ENCODE data around the gene DNAL1. TPM values are rescaled to one million over a fixed set of nuclear protein-coding genes. Genes with fewer than 3 reads are reported as not detected.

DNAL1 gene
- total RNA-seq, 1 experiment from 2014 or later, result 15.2 TPM

GRCh38 chr14:73743431-73743931 is 98.7 kb downstream of the DNAL1 start:
- H3K4me1 Mint-ChIP-seq (ENCODE audit: low read depth, unreplicated experiment), result peaks cover 62% of the 10 kb centered on the region
- intact Hi-C loops (cut with micrococcal nuclease; ENCODE audit: unreplicated experiment), result loop anchor here (5.0 kb wide), 1 partner anchor 84 kb away; no protein-coding TSS in a partner anchor
- no TSS peak for BruUV-seq (replicated peaks)

DNA sequence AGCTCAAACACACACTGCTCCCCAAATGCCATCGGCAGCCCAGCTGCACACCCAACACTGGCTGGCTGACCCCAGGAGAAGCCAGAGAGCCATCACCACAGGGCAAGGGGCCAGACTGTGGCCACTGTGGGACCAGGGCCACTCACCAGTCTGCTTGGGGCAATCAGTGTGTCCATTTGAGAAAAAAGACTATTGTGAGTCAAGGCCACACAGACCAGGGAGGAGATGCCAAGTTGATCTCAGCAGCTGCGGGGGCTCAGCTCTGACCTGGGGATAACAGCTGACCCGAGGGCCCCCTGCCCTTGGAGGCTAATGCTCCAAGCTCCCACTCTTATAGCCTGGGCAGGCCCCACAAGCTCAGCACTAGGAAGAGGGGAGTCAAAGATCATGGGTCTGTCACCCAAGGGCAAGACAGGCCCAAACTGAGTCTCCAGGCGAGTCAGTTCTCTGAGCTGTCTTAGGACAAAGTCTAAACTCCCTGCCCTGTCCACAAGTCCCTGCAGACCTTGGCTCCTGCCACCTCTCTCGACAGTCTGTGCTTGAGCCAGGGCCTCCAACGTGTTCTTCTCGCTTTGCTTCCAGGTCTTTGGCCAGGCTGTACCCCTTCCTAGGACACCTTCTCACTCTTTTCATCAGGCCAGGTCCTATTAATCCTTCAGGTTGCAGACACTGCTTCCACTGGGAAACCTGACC is 99.5 kb downstream of the DNAL1 start:
- H3K27ac Mint-ChIP-seq (ENCODE audit: unreplicated experiment), result peak overlapping the region; percentile 94
- intact Hi-C loops (cut with micrococcal nuclease; ENCODE audit: unreplicated experiment), result loop anchor here (5.0 kb wide), 1 partner anchor 83 kb away; no protein-coding TSS in a partner anchor
- no peak for DNase-seq
- no TSS peak for BruUV-seq (replicated peaks)
- peak overlapping the region; percentile 45 for H3K4me3 Mint-ChIP-seq (ENCODE audit: low read depth, unreplicated experiment)
- CTCF ChIA-PET, result interaction anchor here (0.6 to 1.9 kb wide), 6 partner anchors 11 to 110 kb away, joined by 3 to 11 read pairs (median 4); a partner anchor contains a TSS
- H3K9me3 Mint-ChIP-seq (ENCODE audit: low read depth, unreplicated experiment), result no peaks in the 10 kb centered on the region
- no peaks in the 10 kb centered on the region for H3K27me3 Mint-ChIP-seq (ENCODE audit: unreplicated experiment)
- TF ChIP-seq, protein P1, sequence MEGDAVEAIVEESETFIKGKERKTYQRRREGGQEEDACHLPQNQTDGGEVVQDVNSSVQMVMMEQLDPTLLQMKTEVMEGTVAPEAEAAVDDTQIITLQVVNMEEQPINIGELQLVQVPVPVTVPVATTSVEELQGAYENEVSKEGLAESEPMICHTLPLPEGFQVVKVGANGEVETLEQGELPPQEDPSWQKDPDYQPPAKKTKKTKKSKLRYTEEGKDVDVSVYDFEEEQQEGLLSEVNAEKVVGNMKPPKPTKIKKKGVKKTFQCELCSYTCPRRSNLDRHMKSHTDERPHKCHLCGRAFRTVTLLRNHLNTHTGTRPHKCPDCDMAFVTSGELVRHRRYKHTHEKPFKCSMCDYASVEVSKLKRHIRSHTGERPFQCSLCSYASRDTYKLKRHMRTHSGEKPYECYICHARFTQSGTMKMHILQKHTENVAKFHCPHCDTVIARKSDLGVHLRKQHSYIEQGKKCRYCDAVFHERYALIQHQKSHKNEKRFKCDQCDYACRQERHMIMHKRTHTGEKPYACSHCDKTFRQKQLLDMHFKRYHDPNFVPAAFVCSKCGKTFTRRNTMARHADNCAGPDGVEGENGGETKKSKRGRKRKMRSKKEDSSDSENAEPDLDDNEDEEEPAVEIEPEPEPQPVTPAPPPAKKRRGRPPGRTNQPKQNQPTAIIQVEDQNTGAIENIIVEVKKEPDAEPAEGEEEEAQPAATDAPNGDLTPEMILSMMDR (IDR thresholded peaks at IDR 0.05; ENCODE audit: unreplicated experiment), result no peak
- H3K36me3 Mint-ChIP-seq (ENCODE audit: insufficient read depth, unreplicated experiment), result peaks cover 31% of the 10 kb centered on the region
- H3K4me1 Mint-ChIP-seq (ENCODE audit: low read depth, unreplicated experiment), result peaks cover 65% of the 10 kb centered on the region

More at GRCh38 chr14:73743431-73743931, 98.7 kb downstream of the DNAL1 start:
- no peaks in the 10 kb centered on the region for H3K27me3 Mint-ChIP-seq (ENCODE audit: unreplicated experiment)
- H3K9me3 Mint-ChIP-seq (ENCODE audit: low read depth, unreplicated experiment), result no peaks in the 10 kb centered on the region
- peak overlapping the region; percentile 32 for H3K4me3 Mint-ChIP-seq (ENCODE audit: low read depth, unreplicated experiment)
- CTCF ChIA-PET, result interaction anchor here (0.9 kb wide), 1 partner anchor 12 kb away, joined by 4 read pairs; no protein-coding TSS in a partner anchor
- TF ChIP-seq, protein P1 (IDR thresholded peaks at IDR 0.05; ENCODE audit: unreplicated experiment), result no peak
- no peak for DNase-seq
- peak overlapping the region; percentile 94 for H3K27ac Mint-ChIP-seq (ENCODE audit: unreplicated experiment)
- peaks cover 34% of the 10 kb centered on the region for H3K36me3 Mint-ChIP-seq (ENCODE audit: insufficient read depth, unreplicated experiment)

GRCh38 chr14:73744874-73745529 is 100.2 kb downstream of the DNAL1 start:
- CTCF ChIA-PET, result interaction anchor here (1.1 to 1.9 kb wide), 4 partner anchors 14 to 85 kb away, joined by 3 to 11 read pairs (median 6); a partner anchor contains a TSS
- intact Hi-C loops (cut with micrococcal nuclease; ENCODE audit: unreplicated experiment), result loop anchor here (5.0 kb wide), 1 partner anchor 82 kb away; no protein-coding TSS in a partner anchor
- Mint-ChIP-seq H3K27ac (ENCODE audit: unreplicated experiment) (peak overlapping the region; percentile 94), H3K4me1 (ENCODE audit: low read depth, unreplicated experiment) (peaks cover 67% of the 10 kb centered on the region), H3K27me3 (ENCODE audit: unreplicated experiment) (no peaks in the 10 kb centered on the region), H3K4me3 (ENCODE audit: low read depth, unreplicated experiment) (peak overlapping the region; percentile 45), H3K36me3 (ENCODE audit: insufficient read depth, unreplicated experiment) (peaks cover 31% of the 10 kb centered on the region), H3K9me3 (ENCODE audit: low read depth, unreplicated experiment) (no peaks in the 10 kb centered on the region)
- peak; percentile 79 for DNase-seq
- TF ChIP-seq, protein P1 (IDR thresholded peaks at IDR 0.05; ENCODE audit: unreplicated experiment), result no peak
- BruUV-seq (replicated peaks), result no TSS peak

Data from Calu3 (cell line).